ENCODE data around the gene MKRN2OS.

MKRN2OS gene

GRCh38 chr3:12521010-12521409 is 24.3 kb downstream of the MKRN2OS start:
- no peak for TF ChIP-seq NFIC (IDR thresholded peaks at IDR 0.05)
- TF ChIP-seq YY1 (IDR thresholded peaks at IDR 0.05; ENCODE audit: low read depth) = no peak
- no peak for TF ChIP-seq ZBTB7A (IDR thresholded peaks at IDR 0.05; ENCODE audit: low read depth)
- no peak for TF ChIP-seq USF1 (IDR thresholded peaks at IDR 0.05)

- TF ChIP-seq CEBPB (IDR thresholded peaks at IDR 0.05) = no peak
- no peak for TF ChIP-seq TEAD4 (IDR thresholded peaks at IDR 0.05)
- no peak for TF ChIP-seq CREB1 (IDR thresholded peaks at IDR 0.05; ENCODE audit: low read depth)
- no peak for TF ChIP-seq EP300 (IDR thresholded peaks at IDR 0.05; ENCODE audit: borderline replicate concordance)
- TF ChIP-seq ZBTB7A (IDR thresholded peaks at IDR 0.05; ENCODE audit: low read depth) = no peak
- no peak for TF ChIP-seq MAX (IDR thresholded peaks at IDR 0.05)
- TF ChIP-seq FOXM1 (IDR thresholded peaks at IDR 0.05; ENCODE audit: borderline replicate concordance, low read depth) = no peak
- TF ChIP-seq USF1 (IDR thresholded peaks at IDR 0.05) = no peak
- no peak for TF ChIP-seq REST (IDR thresholded peaks at IDR 0.05; ENCODE audit: low read depth)
- TF ChIP-seq TCF12 (IDR thresholded peaks at IDR 0.05; ENCODE audit: low read depth) = no peak
- no peak for TF ChIP-seq YY1 (IDR thresholded peaks at IDR 0.05; ENCODE audit: low read depth)
- TF ChIP-seq RAD21 (IDR thresholded peaks at IDR 0.05; ENCODE audit: low read depth) = no peak
- no peak for TF ChIP-seq EGR1 (IDR thresholded peaks at IDR 0.05)
- TF ChIP-seq TAF1 (IDR thresholded peaks at IDR 0.05; ENCODE audit: low read depth) = no peak
- no peak for TF ChIP-seq NFIC (IDR thresholded peaks at IDR 0.05)
Measured at GRCh38 chr3:12518261-12519028, 26.9 kb downstream of the MKRN2OS start.

GRCh38 chr3:12516873-12517272 is 28.4 kb downstream of the MKRN2OS start:
- TF ChIP-seq TAF1 (IDR thresholded peaks at IDR 0.05; ENCODE audit: low read depth) (no peak), CREB1 (IDR thresholded peaks at IDR 0.05; ENCODE audit: low read depth) (no peak), REST (IDR thresholded peaks at IDR 0.05; ENCODE audit: low read depth) (no peak), RAD21 (IDR thresholded peaks at IDR 0.05; ENCODE audit: low read depth) (no peak), NFIC (IDR thresholded peaks at IDR 0.05) (no peak), USF1 (IDR thresholded peaks at IDR 0.05) (no peak), EP300 (IDR thresholded peaks at IDR 0.05; ENCODE audit: borderline replicate concordance) (no peak), YY1 (IDR thresholded peaks at IDR 0.05; ENCODE audit: low read depth) (no peak), TCF12 (IDR thresholded peaks at IDR 0.05; ENCODE audit: low read depth) (no peak), TEAD4 (IDR thresholded peaks at IDR 0.05) (no peak)

- TF ChIP-seq CEBPB (IDR thresholded peaks at IDR 0.05) = no peak
- TF ChIP-seq MAX (IDR thresholded peaks at IDR 0.05) = no peak
- TF ChIP-seq CREB1 (IDR thresholded peaks at IDR 0.05; ENCODE audit: low read depth) = no peak
- no peak for TF ChIP-seq FOXM1 (IDR thresholded peaks at IDR 0.05; ENCODE audit: borderline replicate concordance, low read depth)
- no peak for TF ChIP-seq RAD21 (IDR thresholded peaks at IDR 0.05; ENCODE audit: low read depth)
- TF ChIP-seq EP300 (IDR thresholded peaks at IDR 0.05; ENCODE audit: borderline replicate concordance) = no peak
- no peak for TF ChIP-seq USF1 (IDR thresholded peaks at IDR 0.05)
- no peak for TF ChIP-seq YY1 (IDR thresholded peaks at IDR 0.05; ENCODE audit: low read depth)
- no peak for TF ChIP-seq TEAD4 (IDR thresholded peaks at IDR 0.05)
- TF ChIP-seq TAF1 (IDR thresholded peaks at IDR 0.05; ENCODE audit: low read depth) = no peak
- TF ChIP-seq TCF12 (IDR thresholded peaks at IDR 0.05; ENCODE audit: low read depth) = no peak
- no peak for TF ChIP-seq EGR1 (IDR thresholded peaks at IDR 0.05)
- TF ChIP-seq REST (IDR thresholded peaks at IDR 0.05; ENCODE audit: low read depth) = no peak
- TF ChIP-seq NFIC (IDR thresholded peaks at IDR 0.05) = no peak
- no peak for TF ChIP-seq ZBTB7A (IDR thresholded peaks at IDR 0.05; ENCODE audit: low read depth)
Measured at GRCh38 chr3:12515631-12516030, 29.7 kb downstream of the MKRN2OS start.

Measured in Ishikawa (cell line).